ENCODE data around the gene GRPEL2. TPM values are rescaled to one million over a fixed set of nuclear protein-coding genes. Genes with fewer than 3 reads are reported as not detected.

The GRPEL2 gene
- total RNA-seq, result 37.8 and 41.3 TPM in 2 replicates

GRCh38 chr5:149345147-149345891, at the start of gene GRPEL2:
GRPEL2 (plus strand) TSS chr5:149345499; CDS start chr5:149345540, 41 bp downstream.
- intact Hi-C loops (cut with micrococcal nuclease), result loop anchor here (1.0 to 10.0 kb wide), 7 partner anchors 12 to 1439 kb away; partner anchors contain the start of genes ADRB2, CSNK1A1, HMGXB3 and PPARGC1B

- intact Hi-C loops (cut with micrococcal nuclease), result no loop called here
Measured at GRCh38 chr5:149297340-149298025, 47.8 kb upstream of the GRPEL2 start.

- intact Hi-C loops (cut with micrococcal nuclease), result no loop called here
Measured at GRCh38 chr5:149298163-149298562, 47.1 kb upstream of the GRPEL2 start.

- intact Hi-C loops (cut with micrococcal nuclease), result no loop called here
Measured at GRCh38 chr5:149298842-149299404, 46.4 kb upstream of the GRPEL2 start.

GRCh38 chr5:149299451-149300054, 45.7 kb upstream of the GRPEL2 start:
- intact Hi-C loops (cut with micrococcal nuclease), result no loop called here

GRCh38 chr5:149300441-149300840, 44.9 kb upstream of the GRPEL2 start:
- intact Hi-C loops (cut with micrococcal nuclease), result no loop called here

GRCh38 chr5:149301049-149301743, 44.1 kb upstream of the GRPEL2 start:
- intact Hi-C loops (cut with micrococcal nuclease), result no loop called here

GRCh38 chr5:149301744-149302380, 43.4 kb upstream of the GRPEL2 start:
- intact Hi-C loops (cut with micrococcal nuclease), result no loop called here

- intact Hi-C loops (cut with micrococcal nuclease), result no loop called here
Measured at GRCh38 chr5:149302641-149303040, 42.7 kb upstream of the GRPEL2 start.

- intact Hi-C loops (cut with micrococcal nuclease), result no loop called here
Measured at GRCh38 chr5:149303210-149303609, 42.1 kb upstream of the GRPEL2 start.

- intact Hi-C loops (cut with micrococcal nuclease), result no loop called here
Measured at GRCh38 chr5:149304195-149305078, 40.9 kb upstream of the GRPEL2 start.

- intact Hi-C loops (cut with micrococcal nuclease), result no loop called here
Measured at GRCh38 chr5:149309354-149309753, 35.9 kb upstream of the GRPEL2 start.

- intact Hi-C loops (cut with micrococcal nuclease), result no loop called here
Measured at GRCh38 chr5:149310488-149310887, 34.8 kb upstream of the GRPEL2 start.

- intact Hi-C loops (cut with micrococcal nuclease), result no loop called here
Measured at GRCh38 chr5:149310947-149311658, 34.2 kb upstream of the GRPEL2 start.

- intact Hi-C loops (cut with micrococcal nuclease), result no loop called here
Measured at GRCh38 chr5:149313151-149313841, 32.0 kb upstream of the GRPEL2 start.

- intact Hi-C loops (cut with micrococcal nuclease), result no loop called here
Measured at GRCh38 chr5:149314571-149315111, 30.7 kb upstream of the GRPEL2 start.

GRCh38 chr5:149315753-149316152, 29.5 kb upstream of the GRPEL2 start:
- intact Hi-C loops (cut with micrococcal nuclease), result loop anchor here (2.0 kb wide), 1 partner anchor 249 kb away; no protein-coding TSS in a partner anchor

Data from T-helper 2 cell treated with Interferon-gamma antibody and Interleukin-4, amounts not matched to agents 100 ng/mL and 5 ng/mL, for 36 hours (primary cell).